Stomach (tissue), 9 donors: ENCODE data around the gene SUMO1. TPM values are rescaled to one million over a fixed set of nuclear protein-coding genes. Genes with fewer than 3 reads are reported as not detected.
A peak's percentile ranks its signal among the peaks of the same experiment; 100 is the strongest.
"Not testable (repeated sequence)": the region's sequence is repeated elsewhere in the genome, so short reads cannot be mapped to it uniquely, and the experiment has no call there.

ENCODE experiments used
- DNase-seq, 2 donors: peaks; one replicate each; pipeline versions ENCODE4 v3.0.0 to v3.0.0-alpha.2; 2013 to 2019
- H3K27ac ChIP-seq, 5 donors: fragments of 200-600 bp in 4 of 5; sonication (generic) in 4 of 5; one replicate each; pipeline ENCODE4 v1.5.1; 2013 to 2019; ENCODE audit warnings: mild to moderate bottlenecking in 1 of 5, moderate library complexity in 1 of 5
- H3K27me3 ChIP-seq, 3 donors: fragments of 200-600 bp; sonication (generic); one replicate each; pipeline ENCODE4 v1.5.1; 2017 to 2019; ENCODE audit warnings: mixed run types in 1 of 3
- H3K36me3 ChIP-seq, 4 donors: fragments of 200-600 bp; sonication (generic); 1 replicate in 3 of 4; 2 replicates in 1 of 4; pipeline ENCODE4 v1.5.1; 2016 to 2019
- H3K4me1 ChIP-seq, 4 donors: fragments of 200-600 bp; sonication (generic); one replicate each; pipeline ENCODE4 v1.5.1; 2016 to 2019
- H3K4me3 ChIP-seq, 4 donors: fragments of 200-600 bp; sonication (generic) in 3 of 4; one replicate each; pipeline ENCODE4 v1.5.1; 2016 to 2019; ENCODE audit warnings: mild to moderate bottlenecking in 1 of 4
- H3K9me3 ChIP-seq, 4 donors: fragments of 200-600 bp; sonication (generic); one replicate each; pipeline ENCODE4 v1.5.1; 2016 to 2019
- CTCF ChIP-seq, 7 experiments: fragments of 450-650 bp in 4 of 7; fragments of 200-600 bp in 3 of 7; sonication (generic) in 3 of 7; IDR thresholded peaks; one replicate each; pipeline ENCODE4 v1.5.1; 2016 to 2019; ENCODE audit warnings: antibody characterized with exemption in 7 of 7, control low read depth in 2 of 7, mild to moderate bottlenecking in 1 of 7
- EP300 ChIP-seq: sonication (generic); formaldehyde crosslinking; IDR thresholded peaks from one replicate; pipeline ENCODE4 v1.6.1; 2017; ENCODE audit warnings: antibody characterized with exemption
- POLR2A ChIP-seq, 4 donors: fragments of 450-650 bp; IDR thresholded peaks; one replicate each; pipeline ENCODE4 v1.6.1; 2016; ENCODE audit warnings: antibody characterized with exemption in 4 of 4, control low read depth in 2 of 4, mild to moderate bottlenecking in 1 of 4, moderate library complexity in 1 of 4
- POLR2AphosphoS5 ChIP-seq, 3 donors: sonication (generic); formaldehyde crosslinking; IDR thresholded peaks; one replicate each; pipeline ENCODE4 v1.6.1; 2016; ENCODE audit warnings: antibody characterized with exemption in 3 of 3
- WGBS, 5 donors: extraction: QIAGEN DNeasy Blood & Tissue Kit in 3 of 5; methylation state at CpG; one replicate each; pipeline versions ENCODE4 v1.1.5 to v1.1.7; 2013 to 2018; 5-methylcytosine and 5-hydroxymethylcytosine counted together
- intact Hi-C: fragments of 100-400 bp; cut with DNase I; formaldehyde crosslinking; loops from one replicate; pipeline ENCODE4 v1.15.1; 2023; ENCODE audit warnings: low total_unique reads
- polyA plus RNA-seq, 3 donors: library from polyadenylated mRNA; stranded (reverse); fragments of 200-250 nt; gene quantifications; one replicate each; pipeline ENCODE4 v1.2.3, GENCODE V29; 2013
- total RNA-seq, 5 donors: library from RNA; depleted of rRNA; stranded (reverse); fragments of >200 nt; gene quantifications; one replicate each; pipeline versions ENCODE4 v1.1.0 to v1.2.3, GENCODE V29; 2014 to 2016
- donor health status: healthy with polysubstance abuse.
- donor health status: Bipolar disorder and iron deficiency.
- donor health status: healthy.

The SUMO1 gene
- total and polyA plus RNA-seq, 8 donors = 17.8 to 118 (median 64.3) TPM

GRCh38 chr2:202278036-202278760, 39.8 kb upstream of the SUMO1 start:
- TF ChIP-seq POLR2AphosphoS5 (IDR thresholded peaks at IDR 0.05) (no peak), CTCF (IDR thresholded peaks at IDR 0.05) (no peak), POLR2A (IDR thresholded peaks at IDR 0.05) (no peak), EP300 (no peak)
- 57 to 70% (median 66%) methylated on average over 6 of the region's 6 CpGs for WGBS, 5 donors
- Histone ChIP-seq H3K27me3 (no peaks in the 10 kb centered on the region), H3K4me1 (peaks cover 0 to 38% (median 18%) of the 10 kb centered on the region in 4 donors), H3K27ac (peak overlapping the region in 2 of 5 donors; percentile 32 to 52), H3K9me3 (no peaks in the 10 kb centered on the region), H3K4me3 (no peak overlapping the region), H3K36me3 (peaks cover 45 to 83% (median 78%) of the 10 kb centered on the region in 4 donors)
- DNase-seq = no peak
- intact Hi-C loops = no loop called here

- H3K27me3 ChIP-seq, H3K27ac ChIP-seq, intact Hi-C loops, H3K4me3 ChIP-seq, H3K9me3 ChIP-seq, DNase-seq: not testable (repeated sequence)
- 83 to 91% (median 88%) methylated on average over 11 of the region's 11 CpGs for WGBS, 5 donors
- Histone ChIP-seq H3K36me3 (peaks cover 28 to 63% (median 58%) of the 10 kb centered on the region in 4 donors), H3K4me1 (peaks cover 0 to 55% (median 30%) of the 10 kb centered on the region in 4 donors)
Measured at GRCh38 chr2:202276078-202276720, 37.8 kb upstream of the SUMO1 start.

GRCh38 chr2:202270487-202270886, 32.1 kb upstream of the SUMO1 start:
- Histone ChIP-seq H3K36me3 (peaks cover 2 to 6% (median 4%) of the 10 kb centered on the region in 4 donors), H3K27ac (peak overlapping the region in 1 of 5 donors; percentile 6), H3K4me3 (no peak overlapping the region), H3K4me1 (peaks cover 13 to 76% (median 48%) of the 10 kb centered on the region in 4 donors), H3K9me3 (no peaks in the 10 kb centered on the region), H3K27me3 (no peaks in the 10 kb centered on the region)
- 48 to 76% (median 58%) methylated on average over 3 of the region's 3 CpGs for WGBS, 5 donors
- DNase-seq = peak in 1 of 2 donors; percentile 9
- intact Hi-C loops = no loop called here
- TF ChIP-seq EP300 (no peak), POLR2AphosphoS5 (IDR thresholded peaks at IDR 0.05) (no peak), CTCF (IDR thresholded peaks at IDR 0.05) (no peak), POLR2A (IDR thresholded peaks at IDR 0.05) (no peak)

- Histone ChIP-seq H3K4me1 (peaks cover 13 to 74% (median 44%) of the 10 kb centered on the region in 4 donors), H3K27me3 (no peaks in the 10 kb centered on the region), H3K4me3 (no peak overlapping the region), H3K27ac (peak overlapping the region in 1 of 5 donors; percentile 7), H3K36me3 (no peaks in the 10 kb centered on the region), H3K9me3 (no peaks in the 10 kb centered on the region)
- TF ChIP-seq EP300 = no peak
- TF ChIP-seq CTCF (IDR thresholded peaks at IDR 0.05) = no peak
- TF ChIP-seq POLR2A (IDR thresholded peaks at IDR 0.05) = no peak
- no peak for TF ChIP-seq POLR2AphosphoS5 (IDR thresholded peaks at IDR 0.05)
- peak in 1 of 2 donors; percentile 28 for DNase-seq
- intact Hi-C loops = no loop called here
- WGBS, 5 donors = 45 to 65% (median 54%) methylated on average over 9 of the region's 9 CpGs
Measured at GRCh38 chr2:202269585-202269984, 31.2 kb upstream of the SUMO1 start.
